Smooth muscle cell (in vitro differentiated cells): ENCODE data around the gene YDJC. TPM values are rescaled to one million over a fixed set of nuclear protein-coding genes. Genes with fewer than 3 reads are reported as not detected.
A peak's percentile ranks its signal among the peaks of the same experiment; 100 is the strongest.

ENCODE experiments used
- DNase-seq: peaks from one replicate; lab custom pipeline; 2025; ENCODE audit not compliant: unreplicated experiment; lab: John Stamatoyannopoulos, UW
- H2AFZ ChIP-seq: fragments of 200-600 bp; sonication (generic); 2 replicates; pipeline ENCODE4 v1.6.0; 2016; ENCODE audit warnings: antibody characterized with exemption, low read depth, mild to moderate bottlenecking
- H3F3A ChIP-seq: fragments of 200-600 bp; sonication (generic); 2 replicates; pipeline ENCODE4 v1.6.0; 2017; ENCODE audit warnings: antibody characterized with exemption, low read depth
- H3K27ac ChIP-seq: fragments of 200-600 bp; sonication (generic); 2 replicates; pipeline ENCODE4 v1.5.1; 2016; ENCODE audit warnings: low read depth, mild to moderate bottlenecking
- H3K27me3 ChIP-seq: fragments of 200-600 bp; sonication (generic); 2 replicates; pipeline ENCODE4 v1.6.1; 2016; ENCODE audit warnings: low read depth, mild to moderate bottlenecking
- H3K36me3 ChIP-seq: fragments of 200-600 bp; sonication (generic); 2 replicates; pipeline ENCODE4 v1.5.1; 2016; ENCODE audit warnings: low read depth
- H3K4me1 ChIP-seq: fragments of 200-600 bp; sonication (generic); 2 replicates; pipeline ENCODE4 v1.5.1; 2016; ENCODE audit warnings: low read depth
- H3K4me2 ChIP-seq: fragments of 200-600 bp; sonication (generic); 2 replicates; pipeline ENCODE4 v1.6.0; 2016; ENCODE audit warnings: mild to moderate bottlenecking
- H3K4me3 ChIP-seq: fragments of 200-600 bp; sonication (generic); 2 replicates; pipeline ENCODE4 v1.5.1; 2016; ENCODE audit warnings: mild to moderate bottlenecking
- H3K79me2 ChIP-seq: fragments of 200-600 bp; sonication (generic); 2 replicates; pipeline ENCODE4 v1.6.0; 2016; ENCODE audit warnings: low read depth, mild to moderate bottlenecking
- H3K9ac ChIP-seq: fragments of 200-600 bp; sonication (generic); 2 replicates; pipeline ENCODE4 v1.6.0; 2016; ENCODE audit warnings: low read depth
- H3K9me3 ChIP-seq: fragments of 200-600 bp; sonication (generic); replicated peaks from 2 replicates; pipeline ENCODE4 v1.5.1; 2016; ENCODE audit warnings: low read depth
- H4K20me1 ChIP-seq: fragments of 200-600 bp; sonication (generic); 2 replicates; pipeline ENCODE4 v1.6.0; 2016; ENCODE audit warnings: low read depth
- WGBS: methylation state at CpG from one replicate; pipeline ENCODE4 v1.1.7; 2016; ENCODE audit warnings: low lambda C conversion rate; 5-methylcytosine and 5-hydroxymethylcytosine counted together
- polyA plus RNA-seq: library from polyadenylated mRNA; unstranded; fragments of >200 nt; fragmentation: Nextera tagmentation; extraction: Ambion mirVana; gene quantifications from 2 replicates; pipeline ENCODE4 v1.2.1, GENCODE V29; 2016
- total RNA-seq: library from RNA; depleted of rRNA; stranded (reverse); fragments of >200 nt; gene quantifications from 2 replicates; pipeline ENCODE4 v1.2.3, GENCODE V29; 2014
- TF ChIP-seq, protein P1 (sequence below): fragments of 200-600 bp; sonication (generic); IDR thresholded peaks from 2 replicates; pipeline ENCODE4 v1.5.1; 2017; ENCODE audit warnings: borderline replicate concordance, mild to moderate bottlenecking, antibody characterized with exemption; ENCODE audit not compliant: insufficient read depth, poor library complexity, severe bottlenecking

YDJC gene
- total and polyA plus RNA-seq, 2 experiments from 2014 or later = 15.2 to 19.3 TPM

DNA sequence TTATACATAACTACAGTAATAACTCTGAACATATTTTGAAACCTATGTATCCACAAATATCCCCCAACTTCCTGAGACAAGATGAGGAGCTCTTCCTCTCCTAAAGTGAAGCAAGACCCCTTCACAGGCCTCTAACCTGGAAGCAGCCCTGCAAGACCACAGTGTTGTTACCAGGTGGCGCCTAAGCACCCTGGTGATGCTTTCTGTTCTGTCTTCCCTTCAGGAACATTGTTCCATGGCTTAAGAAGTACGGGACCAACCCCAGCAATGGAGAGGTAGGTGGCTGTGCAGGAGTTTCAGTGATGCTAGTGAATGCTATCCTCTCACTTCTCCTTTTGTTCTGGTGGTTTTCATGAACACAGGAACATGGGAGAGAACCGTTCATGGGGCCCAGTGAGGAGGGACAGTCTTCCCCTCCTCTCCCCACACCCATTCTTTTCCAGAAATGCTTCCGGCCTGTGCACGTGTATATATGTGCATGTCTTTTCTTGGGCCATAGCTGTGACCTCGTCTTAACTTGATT, 42.3 kb upstream of the YDJC start:
- 98% methylated on average over 6 of the region's 6 CpGs for WGBS
- Histone ChIP-seq H4K20me1 (peaks cover 4% of the 10 kb centered on the region), H3K9me3 (no peaks in the 10 kb centered on the region), H3K9ac (no peak overlapping the region), H3K4me2 (no peak overlapping the region), H3K36me3 (no peaks in the 10 kb centered on the region), H3F3A (no peaks in the 10 kb centered on the region), H3K4me1 (no peaks in the 10 kb centered on the region), H2AFZ (no peak overlapping the region), H3K79me2 (peaks cover 4% of the 10 kb centered on the region), H3K4me3 (no peak overlapping the region), H3K27ac (no peak overlapping the region), H3K27me3 (no peaks in the 10 kb centered on the region)
- no peak for DNase-seq
- TF ChIP-seq, protein P1, sequence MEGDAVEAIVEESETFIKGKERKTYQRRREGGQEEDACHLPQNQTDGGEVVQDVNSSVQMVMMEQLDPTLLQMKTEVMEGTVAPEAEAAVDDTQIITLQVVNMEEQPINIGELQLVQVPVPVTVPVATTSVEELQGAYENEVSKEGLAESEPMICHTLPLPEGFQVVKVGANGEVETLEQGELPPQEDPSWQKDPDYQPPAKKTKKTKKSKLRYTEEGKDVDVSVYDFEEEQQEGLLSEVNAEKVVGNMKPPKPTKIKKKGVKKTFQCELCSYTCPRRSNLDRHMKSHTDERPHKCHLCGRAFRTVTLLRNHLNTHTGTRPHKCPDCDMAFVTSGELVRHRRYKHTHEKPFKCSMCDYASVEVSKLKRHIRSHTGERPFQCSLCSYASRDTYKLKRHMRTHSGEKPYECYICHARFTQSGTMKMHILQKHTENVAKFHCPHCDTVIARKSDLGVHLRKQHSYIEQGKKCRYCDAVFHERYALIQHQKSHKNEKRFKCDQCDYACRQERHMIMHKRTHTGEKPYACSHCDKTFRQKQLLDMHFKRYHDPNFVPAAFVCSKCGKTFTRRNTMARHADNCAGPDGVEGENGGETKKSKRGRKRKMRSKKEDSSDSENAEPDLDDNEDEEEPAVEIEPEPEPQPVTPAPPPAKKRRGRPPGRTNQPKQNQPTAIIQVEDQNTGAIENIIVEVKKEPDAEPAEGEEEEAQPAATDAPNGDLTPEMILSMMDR = no peak

DNA sequence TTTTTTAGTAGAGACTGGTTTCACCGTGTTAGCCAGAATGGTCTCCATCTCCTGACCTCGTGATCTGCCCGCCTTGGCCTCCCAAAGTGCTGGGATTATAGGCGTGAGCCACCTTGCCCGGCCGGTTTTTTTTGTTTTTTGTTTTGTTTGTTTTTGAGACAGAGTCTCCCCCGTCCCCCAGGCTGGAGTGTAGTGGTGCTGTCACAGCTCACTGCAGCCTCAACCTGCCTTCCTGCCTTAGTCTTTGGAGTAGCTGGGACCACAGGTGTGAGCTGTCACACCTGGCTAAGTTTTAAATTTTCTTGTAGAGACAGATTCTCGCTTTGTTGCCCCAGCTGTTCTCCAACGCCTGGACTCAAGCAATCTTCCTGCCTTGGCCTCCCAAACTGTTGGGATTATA, 39.2 kb upstream of the YDJC start:
- Histone ChIP-seq H3F3A (no peaks in the 10 kb centered on the region), H3K36me3 (no peaks in the 10 kb centered on the region), H3K4me3 (no peak overlapping the region), H4K20me1 (peaks cover 4% of the 10 kb centered on the region), H3K9me3 (no peaks in the 10 kb centered on the region), H2AFZ (no peak overlapping the region), H3K27me3 (no peaks in the 10 kb centered on the region), H3K79me2 (peaks cover 10% of the 10 kb centered on the region), H3K4me1 (peaks cover 5% of the 10 kb centered on the region), H3K9ac (no peak overlapping the region), H3K4me2 (no peak overlapping the region), H3K27ac (no peak overlapping the region)
- TF ChIP-seq, protein P1 = no peak
- no peak for DNase-seq
- 87% methylated on average over 9 of the region's 9 CpGs for WGBS

DNA sequence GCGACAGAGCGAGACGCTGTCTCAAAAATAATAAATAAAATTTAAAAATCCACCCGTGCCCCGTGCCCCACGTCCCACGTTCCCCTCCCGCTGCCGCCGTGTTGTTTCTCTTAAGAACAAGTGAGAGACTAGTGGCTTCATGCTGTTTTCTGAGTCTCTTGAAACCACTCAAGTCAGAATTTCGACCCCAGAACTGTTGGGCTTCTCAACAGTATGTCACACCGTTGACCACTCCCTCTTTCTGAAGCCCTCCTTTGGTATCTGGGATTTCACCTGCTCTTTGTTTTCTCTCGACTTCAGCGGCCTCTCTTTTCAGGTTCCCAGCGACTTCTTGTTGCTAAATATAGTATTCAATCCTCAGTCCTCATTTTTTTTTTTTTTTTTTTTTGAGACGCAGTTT, 37.0 kb upstream of the YDJC start:
- peaks cover 4% of the 10 kb centered on the region for H4K20me1 ChIP-seq
- WGBS = 71% methylated on average over 16 of the region's 16 CpGs
- no peaks in the 10 kb centered on the region for H3K9me3 ChIP-seq
- TF ChIP-seq, protein P1 = no peak
- no peak for DNase-seq
- H3K27ac ChIP-seq = no peak overlapping the region
- H3K9ac ChIP-seq = peak overlapping the region; percentile 93
- peaks cover 10% of the 10 kb centered on the region for H3K79me2 ChIP-seq
- peak overlapping the region; percentile 96 for H3K4me3 ChIP-seq
- no peak overlapping the region for H2AFZ ChIP-seq
- peaks cover 5% of the 10 kb centered on the region for H3K4me1 ChIP-seq
- no peaks in the 10 kb centered on the region for H3K36me3 ChIP-seq
- no peaks in the 10 kb centered on the region for H3F3A ChIP-seq
- H3K4me2 ChIP-seq = peak overlapping the region; percentile 95
- H3K27me3 ChIP-seq = no peaks in the 10 kb centered on the region

DNA sequence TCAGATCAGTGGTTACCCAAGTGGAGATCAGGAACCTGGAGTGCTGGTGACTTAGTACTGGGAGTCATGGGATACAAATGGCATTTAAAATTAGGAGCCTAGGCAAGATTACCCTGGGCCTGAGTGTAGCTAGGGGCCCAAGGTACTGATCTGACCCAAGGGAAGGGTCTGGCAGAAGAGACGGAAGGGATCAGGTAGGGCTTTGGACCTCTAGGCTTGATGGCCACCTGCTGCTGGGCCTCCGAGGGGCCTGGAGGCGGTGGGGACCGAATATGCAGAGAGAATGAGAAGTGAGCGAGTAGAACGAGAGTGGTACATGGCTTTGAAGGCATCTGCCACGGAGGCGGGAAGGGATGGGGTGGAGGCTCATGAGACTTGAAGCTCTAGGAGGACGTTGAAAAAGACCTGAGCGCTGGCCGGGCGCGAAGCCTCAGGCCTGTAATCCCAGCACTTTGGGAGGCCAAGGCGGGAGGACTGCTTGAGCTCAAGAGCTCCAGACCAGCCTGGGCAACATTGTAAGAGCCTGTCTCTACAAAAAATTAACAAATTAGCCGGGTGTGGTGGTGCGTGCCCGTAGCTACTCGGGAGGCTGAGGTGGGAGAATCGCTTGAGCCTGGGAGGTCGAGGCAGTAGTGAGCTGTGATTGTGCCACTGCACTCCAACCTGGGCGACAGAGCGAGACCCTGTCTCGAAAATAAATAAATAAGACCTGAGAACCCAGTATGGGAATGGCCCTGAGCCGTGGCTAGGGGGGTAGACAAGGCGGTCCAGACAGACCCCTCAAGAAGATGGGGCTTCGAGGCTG, 35.4 kb upstream of the YDJC start:
- peak overlapping the region; percentile 87 for H3K27ac ChIP-seq
- peak overlapping the region; percentile 93 for H3K9ac ChIP-seq
- no peaks in the 10 kb centered on the region for H3K9me3 ChIP-seq

More for the DNA sequence above, 35.4 kb upstream of the YDJC start:
- Histone ChIP-seq H3K4me2 (peak overlapping the region; percentile 95), H2AFZ (peak overlapping the region; percentile 94), H3K36me3 (no peaks in the 10 kb centered on the region), H3K4me1 (peaks cover 5% of the 10 kb centered on the region), H3K79me2 (peaks cover 10% of the 10 kb centered on the region), H4K20me1 (peaks cover 4% of the 10 kb centered on the region), H3F3A (no peaks in the 10 kb centered on the region), H3K4me3 (peak overlapping the region; percentile 96), H3K27me3 (no peaks in the 10 kb centered on the region)
- 81% methylated on average over 25 of the region's 26 CpGs for WGBS
- TF ChIP-seq, protein P1 = no peak
- DNase-seq = no peak
